SK-N-SH (cell line): ENCODE measurements around the gene ACSS1. TPM values are rescaled to one million over a fixed set of nuclear protein-coding genes. Genes with fewer than 3 reads are reported as not detected.

Experiments used
- CTCF ChIA-PET: fragments of 300-600, 350-600 bp; formaldehyde crosslinking; extraction: SDS; loops from one replicate; lab custom pipeline; 2021; lab: Yijun Ruan, JAX
- POLR2A ChIA-PET: fragments of 350-600 bp; sonication (Branson Sonifier 250); formaldehyde crosslinking; extraction: SDS; loops from one replicate; lab custom pipeline; 2020; ENCODE audit warnings: antibody characterized with exemption, inconsistent platforms; lab: Yijun Ruan, JAX
- DNase-seq: peaks from one replicate; pipeline ENCODE4 v3.0.0; 2012
- H2AFZ ChIP-seq: fragments of 200-600 bp; sonication (generic); 2 replicates; pipeline ENCODE4 v1.8.1; 2016; ENCODE audit warnings: antibody characterized with exemption, mild to moderate bottlenecking, low read depth
- H3F3A ChIP-seq: fragments of 200-600 bp; sonication (generic); replicated peaks from 2 replicates; pipeline ENCODE3; 2016; ENCODE audit warnings: antibody characterized with exemption, mild to moderate bottlenecking; ENCODE audit not compliant: insufficient read depth
- H3K27ac ChIP-seq, 2 experiments: fragments of 200-500 bp in 1 of 2; fragments of 200-600 bp in 1 of 2; sonication (Bioruptor generic) in 1 of 2; sonication (generic), shearing (Covaris generic) in 1 of 2; 2 replicates each; pipeline versions ENCODE4 v1.5.1 to v1.6.1; 2014 to 2016; ENCODE audit warnings: low read depth in 2 of 2, inconsistent platforms in 1 of 2, low read length in 1 of 2, mild to moderate bottlenecking in 1 of 2, mixed read lengths in 1 of 2
- H3K27me3 ChIP-seq: fragments of 200-600 bp; sonication (generic), shearing (Covaris generic); 2 replicates; pipeline ENCODE4 v1.6.1; 2016; ENCODE audit warnings: mixed run types; ENCODE audit not compliant: insufficient read depth
- H3K36me3 ChIP-seq, 2 experiments: fragments of 200-500 bp in 1 of 2; fragments of 200-600 bp in 1 of 2; sonication (Bioruptor generic) in 1 of 2; sonication (generic) in 1 of 2; replicated peaks in 1 of 2; 2 replicates each; pipeline versions ENCODE3 to v1.5.1; 2014 to 2016; ENCODE audit warnings: low read length in 1 of 2, mild to moderate bottlenecking in 1 of 2; ENCODE audit not compliant: insufficient read depth in 2 of 2, control insufficient read depth in 1 of 2
- H3K4me1 ChIP-seq, 2 experiments: fragments of 200-500 bp in 1 of 2; fragments of 200-600 bp in 1 of 2; sonication (Bioruptor generic) in 1 of 2; sonication (generic), shearing (Covaris generic) in 1 of 2; 2 replicates each; pipeline versions ENCODE4 v1.5.1 to v1.6.1; 2014 to 2016; ENCODE audit warnings: low read depth in 1 of 2, low read length in 1 of 2, mixed run types in 1 of 2; ENCODE audit not compliant: insufficient read depth in 2 of 2, control insufficient read depth in 1 of 2
- H3K4me2 ChIP-seq: fragments of 200-600 bp; sonication (generic), shearing (Covaris generic); 2 replicates; pipeline ENCODE4 v1.6.1; 2017; ENCODE audit warnings: mixed run types
- H3K4me3 ChIP-seq, 2 experiments: fragments of 200-500 bp in 1 of 2; fragments of 200-600 bp in 1 of 2; sonication (Bioruptor generic) in 1 of 2; sonication (generic), shearing (Covaris generic) in 1 of 2; 2 replicates each; pipeline versions ENCODE4 v1.5.1 to v1.8.1; 2014 to 2016; ENCODE audit warnings: low read depth in 2 of 2, inconsistent platforms in 1 of 2, low read length in 1 of 2, mild to moderate bottlenecking in 1 of 2, mixed read lengths in 1 of 2, moderate library complexity in 1 of 2
- H3K79me2 ChIP-seq: fragments of 200-600 bp; sonication (generic); 2 replicates; pipeline ENCODE4 v1.8.1; 2017; ENCODE audit warnings: mild to moderate bottlenecking; ENCODE audit not compliant: insufficient read depth
- H3K9ac ChIP-seq: fragments of 200-600 bp; sonication (generic); 2 replicates; pipeline ENCODE4 v1.6.1; 2017; ENCODE audit warnings: mixed run types
- H3K9me2 ChIP-seq: fragments of 200-600 bp; sonication (generic); 2 replicates; pipeline ENCODE4 v1.6.1; 2017; ENCODE audit warnings: mixed run types
- H3K9me3 ChIP-seq: fragments of 200-600 bp; sonication (generic); 2 replicates; pipeline ENCODE4 v1.6.1; 2017; ENCODE audit warnings: mixed run types, mild to moderate bottlenecking, moderate library complexity
- H4K20me1 ChIP-seq: fragments of 200-600 bp; sonication (generic); 2 replicates; pipeline ENCODE4 v1.6.1; 2017; ENCODE audit warnings: mild to moderate bottlenecking, mixed run types; ENCODE audit not compliant: insufficient read depth
- EZH2phosphoT487 ChIP-seq: fragments of 200-600 bp; sonication (generic); IDR thresholded peaks from 2 replicates; pipeline ENCODE4 v1.6.1; 2017; ENCODE audit warnings: low read depth, mixed run types, mild to moderate bottlenecking, antibody characterized with exemption, moderate library complexity, borderline replicate concordance
- FOSL2 ChIP-seq: IDR thresholded peaks from 2 replicates; pipeline ENCODE4 v1.4.0; 2012; ENCODE audit warnings: low read depth, mild to moderate bottlenecking, moderate library complexity, borderline replicate concordance
- JUND ChIP-seq: IDR thresholded peaks from 2 replicates; pipeline ENCODE4 v1.4.0; 2012
- MEF2A ChIP-seq: IDR thresholded peaks from 2 replicates; pipeline ENCODE4 v1.4.0; 2012; ENCODE audit warnings: low read depth, borderline replicate concordance
- MXI1 ChIP-seq: IDR thresholded peaks from 2 replicates; pipeline ENCODE4 v1.6.1; 2012; ENCODE audit warnings: mild to moderate bottlenecking, low read depth, low read length, improper control_type of control experiment
- NFIC ChIP-seq: IDR thresholded peaks from 2 replicates; pipeline ENCODE4 v1.4.0; 2012; ENCODE audit warnings: borderline replicate concordance
- NRF1 ChIP-seq: IDR thresholded peaks from 2 replicates; pipeline ENCODE4 v1.6.1; 2012; ENCODE audit warnings: low read depth, mild to moderate bottlenecking, low read length
- RAD21 ChIP-seq: IDR thresholded peaks from 2 replicates; pipeline ENCODE4 v1.6.1; 2012; ENCODE audit warnings: mild to moderate bottlenecking, low read length
- REST ChIP-seq: IDR thresholded peaks from 2 replicates; pipeline ENCODE4 v1.6.1; 2012; ENCODE audit warnings: mild to moderate bottlenecking, low read depth, low read length, moderate library complexity
- RXRA ChIP-seq: IDR thresholded peaks from 2 replicates; pipeline ENCODE4 v1.4.0; 2012; ENCODE audit warnings: low read depth, mild to moderate bottlenecking, borderline replicate concordance
- TCF12 ChIP-seq: IDR thresholded peaks from 2 replicates; pipeline ENCODE4 v1.4.0; 2012
- ZBTB33 ChIP-seq: IDR thresholded peaks from 2 replicates; pipeline ENCODE4 v1.4.0; 2012; ENCODE audit warnings: low read depth, borderline replicate concordance
- WGBS: methylation state at CpG from one replicate; pipeline ENCODE4 v1.1.6; 2017; ENCODE audit warnings: low lambda C conversion rate; 5-methylcytosine and 5-hydroxymethylcytosine counted together
- polyA plus RNA-seq, 3 experiments: library from polyadenylated mRNA; depleted of rRNA; stranded (reverse); fragments of >200 nt; gene quantifications; 2 replicates each; pipeline ENCODE4 v1.2.3, GENCODE V29; 2012
- TF ChIP-seq, protein P1 (sequence below): fragments of 150-350 bp; IDR thresholded peaks from 2 replicates; pipeline ENCODE4 v1.6.1; 2017; ENCODE audit warnings: antibody characterized with exemption, low read length, low read depth, borderline replicate concordance

Gene ACSS1
- polyA plus RNA-seq, 1 of the 3 experiments (the other 2 are of a cell fraction), result 2.0 TPM

- POLR2A ChIA-PET, result no interaction called here
- Histone ChIP-seq H3K27me3 (no peaks in the 10 kb centered on the region), H2AFZ (no peak overlapping the region), H3K4me2 (no peak overlapping the region), H3F3A (no peaks in the 10 kb centered on the region), H3K9me3 (no peaks in the 10 kb centered on the region), H3K4me3 (no peak overlapping the region), H3K9ac (no peak overlapping the region), H4K20me1 (no peaks in the 10 kb centered on the region), H3K9me2 (no peaks in the 10 kb centered on the region), H3K27ac (no peak overlapping the region), H3K79me2 (peaks cover 67% of the 10 kb centered on the region), H3K36me3 (peaks cover 18 to 22% of the 10 kb centered on the region in 2 experiments)
- CTCF ChIA-PET, result interaction anchor here (1.5 kb wide), 1 partner anchor 35 kb away, joined by 3 read pairs; no protein-coding TSS in a partner anchor
- WGBS, result 83% methylated on average over 6 of the region's 6 CpGs
- no peak for DNase-seq
- TF ChIP-seq NRF1 (no peak), MXI1 (no peak), JUND (no peak), EZH2phosphoT487 (no peak), REST (no peak), ZBTB33 (no peak), RXRA (no peak), RAD21 (no peak), MEF2A (no peak), TCF12 (no peak), NFIC (no peak), FOSL2 (no peak)
- TF ChIP-seq, protein P1, sequence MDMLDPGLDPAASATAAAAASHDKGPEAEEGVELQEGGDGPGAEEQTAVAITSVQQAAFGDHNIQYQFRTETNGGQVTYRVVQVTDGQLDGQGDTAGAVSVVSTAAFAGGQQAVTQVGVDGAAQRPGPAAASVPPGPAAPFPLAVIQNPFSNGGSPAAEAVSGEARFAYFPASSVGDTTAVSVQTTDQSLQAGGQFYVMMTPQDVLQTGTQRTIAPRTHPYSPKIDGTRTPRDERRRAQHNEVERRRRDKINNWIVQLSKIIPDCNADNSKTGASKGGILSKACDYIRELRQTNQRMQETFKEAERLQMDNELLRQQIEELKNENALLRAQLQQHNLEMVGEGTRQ, result no peak
- TF ChIP-seq, all 33 proteins: peak for 0
- peaks cover under 1 to 7% of the 10 kb centered on the region in 2 experiments; a peak in 3 of 4 replicates for H3K4me1 ChIP-seq
These were observed 72.1 kb downstream of the ACSS1 start for GRCh38 chr20:24985802-24986201.
